Ammon's horn (tissue), 1 donor: ENCODE data around the gene CDC42BPG.

Experiments used
- DNase-seq: peaks from one replicate; pipeline ENCODE4 v3.0.0-alpha.2; 2016; ENCODE audit warnings: low spot score

The CDC42BPG gene

GRCh38 chr11:64844330-64845128 lies at the start of gene CDC42BPG:
TSS of gene CDC42BPG (minus strand) at chr11:64844653. CDS start at chr11:64844569, 84 bp downstream.
- no peak for DNase-seq

GRCh38 chr11:64893194-64894069 lies 49.0 kb upstream of the CDC42BPG start:
- no peak for DNase-seq

GRCh38 chr11:64892838-64893193 lies 48.4 kb upstream of the CDC42BPG start:
- no peak for DNase-seq

- DNase-seq, result no peak
Measured at GRCh38 chr11:64892411-64892831, 48.0 kb upstream of the CDC42BPG start.

- DNase-seq, result no peak
Measured at GRCh38 chr11:64891880-64892279, 47.4 kb upstream of the CDC42BPG start.

GRCh38 chr11:64891215-64891848 lies 46.9 kb upstream of the CDC42BPG start:
- no peak for DNase-seq

GRCh38 chr11:64890522-64890939 lies 46.1 kb upstream of the CDC42BPG start:
- no peak for DNase-seq

GRCh38 chr11:64888729-64889511 lies 44.5 kb upstream of the CDC42BPG start:
- DNase-seq, result no peak

GRCh38 chr11:64888406-64888728 lies 43.9 kb upstream of the CDC42BPG start:
- DNase-seq, result no peak

GRCh38 chr11:64887757-64888405 lies 43.4 kb upstream of the CDC42BPG start:
- peak; percentile 81 for DNase-seq

GRCh38 chr11:64887234-64887756 lies 42.8 kb upstream of the CDC42BPG start:
- DNase-seq, result no peak

GRCh38 chr11:64885367-64886286 lies 41.2 kb upstream of the CDC42BPG start:
- no peak for DNase-seq

GRCh38 chr11:64884019-64884418 lies 39.6 kb upstream of the CDC42BPG start:
- DNase-seq, result no peak

GRCh38 chr11:64883575-64883974 lies 39.1 kb upstream of the CDC42BPG start:
- no peak for DNase-seq

GRCh38 chr11:64882243-64882642 lies 37.8 kb upstream of the CDC42BPG start:
- no peak for DNase-seq

GRCh38 chr11:64881476-64881875 lies 37.0 kb upstream of the CDC42BPG start:
- no peak for DNase-seq

GRCh38 chr11:64880240-64881001 lies 36.0 kb upstream of the CDC42BPG start:
- no peak for DNase-seq

GRCh38 chr11:64879244-64879900 lies 34.9 kb upstream of the CDC42BPG start:
- DNase-seq, result peak; percentile 73
